Jurkat, Clone E6-1 (cell line): ENCODE results near the gene LEMD3.
"Not testable (repeated sequence)": the region's sequence is repeated elsewhere in the genome, so short reads cannot be mapped to it uniquely, and the experiment has no call there.

Source experiments
- DNase-seq: peaks from one replicate; pipeline ENCODE4 v3.0.0-alpha.2; 2011; ENCODE audit warnings: low read depth, low spot score
- H3K4me3 ChIP-seq: 2 replicates; pipeline ENCODE4 v1.5.1; 2011; ENCODE audit warnings: mild to moderate bottlenecking, low read length, control low read depth, moderate library complexity

LEMD3 gene

GRCh38 chr12:65269603-65270002 is 100.2 kb downstream of the LEMD3 start:
- no peak for DNase-seq

GRCh38 chr12:65274602-65275272 is 105.4 kb downstream of the LEMD3 start:
- no peak for DNase-seq

More at GRCh38 chr12:65269603-65270002, 100.2 kb downstream of the LEMD3 start:
- H3K4me3 ChIP-seq, result no peak overlapping the region

GRCh38 chr12:65275627-65276026 is 106.2 kb downstream of the LEMD3 start:
- no peak overlapping the region for H3K4me3 ChIP-seq
- DNase-seq, result peak; percentile 41

More at GRCh38 chr12:65274602-65275272, 105.4 kb downstream of the LEMD3 start:
- H3K4me3 ChIP-seq, result no peak overlapping the region

GRCh38 chr12:65276916-65277530 is 107.6 kb downstream of the LEMD3 start:
- no peak overlapping the region for H3K4me3 ChIP-seq
- no peak for DNase-seq

- DNase-seq, result no peak
- H3K4me3 ChIP-seq, result no peak overlapping the region
These were observed 108.7 kb downstream of the LEMD3 start for GRCh38 chr12:65277994-65278575.

GRCh38 chr12:65278576-65279368 is 109.4 kb downstream of the LEMD3 start, which contains the start of gene MSRB3:
MSRB3 (plus strand) TSS chr12:65278683; CDS start chr12:65308580, 29,897 bp downstream.
- no peak for DNase-seq
- peak within 1 kb of the TSS; percentile 11; the same call in 1 of the 2 replicates for H3K4me3 ChIP-seq

GRCh38 chr12:65279369-65280112 is 110.2 kb downstream of the LEMD3 start:
- DNase-seq, result no peak
- no peak overlapping the region for H3K4me3 ChIP-seq

GRCh38 chr12:65280306-65280705 is 110.9 kb downstream of the LEMD3 start:
- no peak overlapping the region for H3K4me3 ChIP-seq
- DNase-seq, result no peak

GRCh38 chr12:65282840-65283239 is 113.5 kb downstream of the LEMD3 start:
- no peak overlapping the region for H3K4me3 ChIP-seq
- DNase-seq, result no peak

- H3K4me3 ChIP-seq, DNase-seq: not testable (repeated sequence)
These were observed 116.1 kb downstream of the LEMD3 start for GRCh38 chr12:65285532-65285931.

GRCh38 chr12:65287426-65287825 is 118.0 kb downstream of the LEMD3 start:
- no peak overlapping the region for H3K4me3 ChIP-seq
- DNase-seq, result no peak

- no peak for DNase-seq
- no peak overlapping the region for H3K4me3 ChIP-seq
These were observed 122.9 kb downstream of the LEMD3 start for GRCh38 chr12:65292241-65292640.

- no peak overlapping the region for H3K4me3 ChIP-seq
- no peak for DNase-seq
These were observed 124.4 kb downstream of the LEMD3 start for GRCh38 chr12:65293735-65294134.

GRCh38 chr12:65294641-65295262 is 125.4 kb downstream of the LEMD3 start:
- DNase-seq, result no peak
- H3K4me3 ChIP-seq, result no peak overlapping the region

- no peak for DNase-seq
- H3K4me3 ChIP-seq, result no peak overlapping the region
These were observed 127.3 kb downstream of the LEMD3 start for GRCh38 chr12:65296508-65297265.
